Astrocyte (in vitro differentiated cells and primary cell): ENCODE results near the gene GPR39. TPM values are rescaled to one million over a fixed set of nuclear protein-coding genes. Genes with fewer than 3 reads are reported as not detected.

Experiments used
- DNase-seq: peaks from one replicate; pipeline ENCODE4 v3.0.0-alpha.2; 2010; ENCODE audit warnings: low read depth
- FAIRE-seq: peaks from 2 replicates; lab custom pipeline; 2011; peaks lifted over from hg19 to GRCh38; lab: Jason Lieb, UNC
- H2AFZ ChIP-seq: 2 replicates; pipeline ENCODE4 v1.6.0; 2012; ENCODE audit warnings: low read depth, low read length, inconsistent platforms
- H3K27ac ChIP-seq: 2 replicates; pipeline ENCODE4 v1.5.1; 2011; ENCODE audit warnings: low read depth, low read length, inconsistent platforms
- H3K27me3 ChIP-seq: 2 replicates; pipeline ENCODE4 v1.6.0; 2011; ENCODE audit warnings: low read length, inconsistent platforms; ENCODE audit not compliant: insufficient read depth
- H3K36me3 ChIP-seq: 2 replicates; pipeline ENCODE4 v1.5.1; 2011; ENCODE audit warnings: low read length, inconsistent platforms; ENCODE audit not compliant: insufficient read depth
- H3K4me1 ChIP-seq: 2 replicates; pipeline ENCODE4 v1.5.1; 2011; ENCODE audit warnings: low read length, inconsistent platforms; ENCODE audit not compliant: insufficient read depth
- H3K4me2 ChIP-seq: 2 replicates; pipeline ENCODE4 v1.6.0; 2012; ENCODE audit warnings: low read length, inconsistent platforms
- H3K4me3 ChIP-seq: 2 replicates; pipeline ENCODE4 v1.5.1; 2011; ENCODE audit warnings: low read depth, mild to moderate bottlenecking, low read length, inconsistent platforms; ENCODE audit not compliant: insufficient read depth
- H3K79me2 ChIP-seq: 2 replicates; pipeline ENCODE4 v1.6.0; 2012; ENCODE audit warnings: mild to moderate bottlenecking, low read length, inconsistent platforms; ENCODE audit not compliant: insufficient read depth
- H3K9ac ChIP-seq: 2 replicates; pipeline ENCODE4 v1.6.0; 2012; ENCODE audit warnings: mild to moderate bottlenecking, low read length, inconsistent platforms
- H3K9me3 ChIP-seq: 2 replicates; pipeline ENCODE4 v1.5.1; 2012; ENCODE audit warnings: low read depth, mild to moderate bottlenecking, low read length, inconsistent platforms; ENCODE audit not compliant: insufficient read depth
- H4K20me1 ChIP-seq: 2 replicates; pipeline ENCODE4 v1.6.0; 2012; ENCODE audit warnings: low read length, inconsistent platforms; ENCODE audit not compliant: insufficient read depth
- H3K27ac Mint-ChIP-seq: one replicate; pipeline ENCODE4 v1.8.0; 2021; ENCODE audit warnings: mild to moderate bottlenecking, mixed read lengths; ENCODE audit not compliant: unreplicated experiment
- H3K27me3 Mint-ChIP-seq: one replicate; pipeline ENCODE4 v1.8.0; 2021; ENCODE audit warnings: low read depth, mixed read lengths; ENCODE audit not compliant: unreplicated experiment
- H3K36me3 Mint-ChIP-seq: one replicate; pipeline ENCODE4 v1.8.0; 2021; ENCODE audit warnings: low read depth, mixed read lengths; ENCODE audit not compliant: unreplicated experiment
- H3K4me1 Mint-ChIP-seq: one replicate; pipeline ENCODE4 v1.8.0; 2021; ENCODE audit warnings: low read depth, mixed read lengths; ENCODE audit not compliant: unreplicated experiment
- H3K4me3 Mint-ChIP-seq: one replicate; pipeline ENCODE4 v1.8.0; 2021; ENCODE audit warnings: mild to moderate bottlenecking, moderate library complexity, mixed read lengths; ENCODE audit not compliant: unreplicated experiment
- H3K9me3 Mint-ChIP-seq: one replicate; pipeline ENCODE4 v1.8.0; 2021; ENCODE audit warnings: mild to moderate bottlenecking, mixed read lengths; ENCODE audit not compliant: unreplicated experiment
- EZH2 ChIP-seq: IDR thresholded peaks from 2 replicates; pipeline ENCODE4 v1.6.1; 2012; ENCODE audit warnings: mild to moderate bottlenecking, low read length, inconsistent platforms; ENCODE audit not compliant: insufficient read depth
- total RNA-seq: library from RNA; stranded (reverse); gene quantifications from 2 replicates; pipeline ENCODE4 v1.2.1, GENCODE V29; 2021
- TF ChIP-seq, protein P1 (sequence below): IDR thresholded peaks from 2 replicates; pipeline ENCODE4 v1.5.1; 2011; ENCODE audit warnings: low read depth, mild to moderate bottlenecking, inconsistent platforms, low read length, moderate library complexity; ENCODE audit not compliant: insufficient read depth

GPR39 gene
- total RNA-seq, 1 donor from 2014 or later, result 4.4 TPM

DNA sequence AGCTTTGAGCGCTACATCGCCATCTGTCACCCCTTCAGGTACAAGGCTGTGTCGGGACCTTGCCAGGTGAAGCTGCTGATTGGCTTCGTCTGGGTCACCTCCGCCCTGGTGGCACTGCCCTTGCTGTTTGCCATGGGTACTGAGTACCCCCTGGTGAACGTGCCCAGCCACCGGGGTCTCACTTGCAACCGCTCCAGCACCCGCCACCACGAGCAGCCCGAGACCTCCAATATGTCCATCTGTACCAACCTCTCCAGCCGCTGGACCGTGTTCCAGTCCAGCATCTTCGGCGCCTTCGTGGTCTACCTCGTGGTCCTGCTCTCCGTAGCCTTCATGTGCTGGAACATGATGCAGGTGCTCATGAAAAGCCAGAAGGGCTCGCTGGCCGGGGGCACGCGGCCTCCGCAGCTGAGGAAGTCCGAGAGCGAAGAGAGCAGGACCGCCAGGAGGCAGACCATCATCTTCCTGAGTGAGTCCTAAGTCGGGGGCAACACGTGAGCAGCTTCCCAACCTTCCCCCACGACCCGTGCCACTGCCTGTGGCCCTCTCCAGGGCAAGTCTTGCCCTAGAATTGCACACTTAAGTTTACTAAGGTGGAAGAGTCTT lies 928 bp downstream of the GPR39 start:
- Histone ChIP-seq H3K4me3 (peak overlapping the region; percentile 41), H3K27me3 (no peaks in the 10 kb centered on the region), H4K20me1 (no peaks in the 10 kb centered on the region), H3K36me3 (no peaks in the 10 kb centered on the region), H3K27ac (no peak overlapping the region), H3K9me3 (no peaks in the 10 kb centered on the region), H3K4me2 (peak overlapping the region; percentile 94), H2AFZ (no peak overlapping the region), H3K79me2 (peaks cover 33% of the 10 kb centered on the region), H3K4me1 (peaks cover 23% of the 10 kb centered on the region), H3K9ac (no peak overlapping the region)
- peak overlapping the region; percentile 74 for H3K4me3 Mint-ChIP-seq
- peaks cover 3% of the 10 kb centered on the region for H3K27me3 Mint-ChIP-seq
- H3K27ac Mint-ChIP-seq, result peak overlapping the region; percentile 41
- H3K4me1 Mint-ChIP-seq, result peaks cover 42% of the 10 kb centered on the region
- H3K36me3 Mint-ChIP-seq, result no peaks in the 10 kb centered on the region
- FAIRE-seq (no peak), DNase-seq (no peak)
- TF ChIP-seq, protein P1, sequence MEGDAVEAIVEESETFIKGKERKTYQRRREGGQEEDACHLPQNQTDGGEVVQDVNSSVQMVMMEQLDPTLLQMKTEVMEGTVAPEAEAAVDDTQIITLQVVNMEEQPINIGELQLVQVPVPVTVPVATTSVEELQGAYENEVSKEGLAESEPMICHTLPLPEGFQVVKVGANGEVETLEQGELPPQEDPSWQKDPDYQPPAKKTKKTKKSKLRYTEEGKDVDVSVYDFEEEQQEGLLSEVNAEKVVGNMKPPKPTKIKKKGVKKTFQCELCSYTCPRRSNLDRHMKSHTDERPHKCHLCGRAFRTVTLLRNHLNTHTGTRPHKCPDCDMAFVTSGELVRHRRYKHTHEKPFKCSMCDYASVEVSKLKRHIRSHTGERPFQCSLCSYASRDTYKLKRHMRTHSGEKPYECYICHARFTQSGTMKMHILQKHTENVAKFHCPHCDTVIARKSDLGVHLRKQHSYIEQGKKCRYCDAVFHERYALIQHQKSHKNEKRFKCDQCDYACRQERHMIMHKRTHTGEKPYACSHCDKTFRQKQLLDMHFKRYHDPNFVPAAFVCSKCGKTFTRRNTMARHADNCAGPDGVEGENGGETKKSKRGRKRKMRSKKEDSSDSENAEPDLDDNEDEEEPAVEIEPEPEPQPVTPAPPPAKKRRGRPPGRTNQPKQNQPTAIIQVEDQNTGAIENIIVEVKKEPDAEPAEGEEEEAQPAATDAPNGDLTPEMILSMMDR, result no peak
- TF ChIP-seq EZH2, result no peak
- peaks cover 2% of the 10 kb centered on the region for H3K9me3 Mint-ChIP-seq

DNA sequence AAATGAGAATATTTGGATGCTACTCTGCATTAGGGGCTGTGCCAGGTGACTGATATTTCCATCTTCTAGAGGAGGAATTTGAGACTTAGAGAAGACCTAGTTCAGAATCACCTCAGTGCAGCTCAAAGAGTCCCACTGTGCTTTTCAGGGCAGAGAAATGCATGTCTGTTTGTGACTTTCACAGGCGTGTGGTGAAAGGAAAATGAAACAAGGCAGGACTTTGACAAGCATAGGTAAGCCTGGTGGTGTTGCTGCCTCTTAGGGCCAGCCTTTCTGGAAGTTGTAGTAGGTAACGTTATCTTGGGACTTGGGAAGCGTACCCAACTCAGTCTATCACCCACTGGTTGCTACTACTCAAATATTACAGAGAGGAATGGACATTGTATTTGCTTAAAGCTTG lies 2.6 kb downstream of the GPR39 start:
- H3K27ac Mint-ChIP-seq, result no peak overlapping the region

More for the DNA sequence above, 2.6 kb downstream of the GPR39 start:
- Histone ChIP-seq H2AFZ (no peak overlapping the region), H3K79me2 (peaks cover 39% of the 10 kb centered on the region), H3K36me3 (no peaks in the 10 kb centered on the region), H3K27ac (no peak overlapping the region), H3K9me3 (no peaks in the 10 kb centered on the region), H3K4me2 (peak overlapping the region; percentile 94), H3K4me3 (peak overlapping the region; percentile 35), H4K20me1 (no peaks in the 10 kb centered on the region), H3K9ac (peak overlapping the region; percentile 10), H3K4me1 (peaks cover 23% of the 10 kb centered on the region), H3K27me3 (no peaks in the 10 kb centered on the region)
- DNase-seq (no peak), FAIRE-seq (no peak)
- TF ChIP-seq, protein P1, result no peak
- TF ChIP-seq EZH2, result no peak
- H3K27me3 Mint-ChIP-seq, result peaks cover 3% of the 10 kb centered on the region
- peak overlapping the region; percentile 34 for H3K4me3 Mint-ChIP-seq
- peaks cover 3% of the 10 kb centered on the region for H3K9me3 Mint-ChIP-seq
- peaks cover 3% of the 10 kb centered on the region for H3K36me3 Mint-ChIP-seq
- peaks cover 37% of the 10 kb centered on the region for H3K4me1 Mint-ChIP-seq
